ENCODE results near the gene CMC1. TPM values are rescaled to one million over a fixed set of nuclear protein-coding genes. Genes with fewer than 3 reads are reported as not detected.

The CMC1 gene
- total and polyA plus RNA-seq, 9 of the 15 experiments (the other 6 are each of a cell fraction or from before 2014, with no cell fraction given) = 15.9 to 74.6 (median 48.9) TPM

DNA sequence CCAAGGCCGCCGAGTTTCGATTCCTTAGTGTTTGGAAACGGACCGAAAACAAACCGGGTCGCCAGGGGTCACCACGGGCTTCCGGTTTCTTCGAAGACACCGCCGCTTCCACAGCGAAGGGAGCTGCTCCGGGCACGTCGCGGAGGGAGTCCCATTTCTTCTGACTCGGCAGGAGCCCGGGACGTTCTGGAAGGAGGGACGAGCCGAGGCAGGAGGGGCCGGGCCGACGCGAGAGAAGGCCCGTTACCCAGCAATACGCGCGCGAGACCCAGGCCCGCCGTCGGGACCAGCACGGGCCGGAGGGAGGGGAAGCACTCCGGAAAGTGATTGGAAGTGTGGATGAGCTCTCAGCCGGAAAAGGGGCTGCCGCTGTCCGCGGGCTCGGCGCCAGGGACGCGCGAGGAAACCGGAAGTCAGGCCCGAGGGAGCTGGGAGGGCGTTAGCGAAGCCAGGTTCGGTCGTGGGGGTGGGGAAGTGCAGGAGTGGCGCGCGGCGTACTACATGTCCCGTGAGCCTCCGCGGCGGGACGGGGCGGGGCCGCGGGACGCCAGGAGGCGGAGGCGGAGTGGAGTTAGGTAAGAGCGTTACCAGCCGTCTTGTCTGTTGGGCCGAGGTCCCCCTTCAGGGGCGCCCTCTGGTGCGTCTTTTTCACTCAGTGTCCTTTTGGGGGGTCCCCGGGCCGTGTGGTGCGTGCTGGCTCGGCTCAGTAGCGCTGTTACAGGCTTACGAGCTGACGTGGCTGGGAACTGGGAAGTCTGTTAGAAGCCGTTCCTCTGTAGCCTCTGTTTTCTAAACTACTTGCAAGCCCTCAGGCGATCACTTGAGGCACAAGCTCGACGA lies 107.4 kb downstream of the CMC1 start, which contains the start of the genes AZI2 and ZCWPW2 (continued):
- TF ChIP-seq, protein P1, sequence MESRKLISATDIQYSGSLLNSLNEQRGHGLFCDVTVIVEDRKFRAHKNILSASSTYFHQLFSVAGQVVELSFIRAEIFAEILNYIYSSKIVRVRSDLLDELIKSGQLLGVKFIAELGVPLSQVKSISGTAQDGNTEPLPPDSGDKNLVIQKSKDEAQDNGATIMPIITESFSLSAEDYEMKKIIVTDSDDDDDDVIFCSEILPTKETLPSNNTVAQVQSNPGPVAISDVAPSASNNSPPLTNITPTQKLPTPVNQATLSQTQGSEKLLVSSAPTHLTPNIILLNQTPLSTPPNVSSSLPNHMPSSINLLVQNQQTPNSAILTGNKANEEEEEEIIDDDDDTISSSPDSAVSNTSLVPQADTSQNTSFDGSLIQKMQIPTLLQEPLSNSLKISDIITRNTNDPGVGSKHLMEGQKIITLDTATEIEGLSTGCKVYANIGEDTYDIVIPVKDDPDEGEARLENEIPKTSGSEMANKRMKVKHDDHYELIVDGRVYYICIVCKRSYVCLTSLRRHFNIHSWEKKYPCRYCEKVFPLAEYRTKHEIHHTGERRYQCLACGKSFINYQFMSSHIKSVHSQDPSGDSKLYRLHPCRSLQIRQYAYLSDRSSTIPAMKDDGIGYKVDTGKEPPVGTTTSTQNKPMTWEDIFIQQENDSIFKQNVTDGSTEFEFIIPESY (CRISPR knock-in tag; IDR thresholded peaks at IDR 0.05) = no peak
- TF ChIP-seq CBX3 (IDR thresholded peaks at IDR 0.05; ENCODE audit: borderline replicate concordance in 1 of 2, low read length in 2 of 2) (peak in 1 of 2 experiments; percentile 10; a peak in 1 of 3 replicates), MAZ (CRISPR knock-in tag; conservative IDR thresholded peaks at IDR 0.05 in 1 of 2, IDR thresholded peaks at IDR 0.05 in 1 of 2) (peak; percentile 81 to 95), OTX1 (CRISPR knock-in tag; IDR thresholded peaks at IDR 0.05) (peak; percentile 77; the same call in 1 of the 2 replicates), U2AF1 (optimal IDR thresholded peaks at IDR 0.05; ENCODE audit: low read depth, low read length) (peak; percentile 20), E2F5 (CRISPR knock-in tag; IDR thresholded peaks at IDR 0.05) (no peak; the same call in 1 of the 2 replicates), HDAC8 (tag; IDR thresholded peaks at IDR 0.05) (peak; percentile 73; the same call in 1 of the 2 replicates), PHB2 (IDR thresholded peaks at IDR 0.05; ENCODE audit: low read depth) (no peak), E2F3 (CRISPR knock-in tag; IDR thresholded peaks at IDR 0.05) (peak; percentile 46), CBX2 (IDR thresholded peaks at IDR 0.05; ENCODE audit: insufficient read depth, low read length, poor library complexity, severe bottlenecking) (no peak), KAT8 (IDR thresholded peaks at IDR 0.05; ENCODE audit: low read depth) (no peak), ZZZ3 (IDR thresholded peaks at IDR 0.05) (no peak), ID3 (CRISPR knock-in tag; IDR thresholded peaks at IDR 0.05) (no peak), ID3 (tag; IDR thresholded peaks at IDR 0.05) (peak; percentile 6), RAD21 (CRISPR knock-in tag; conservative IDR thresholded peaks at IDR 0.05 in 1 of 2, IDR thresholded peaks at IDR 0.05 in 1 of 2) (no peak; a peak in 1 of 4 replicates), ZNF584 (CRISPR knock-in tag; IDR thresholded peaks at IDR 0.05; ENCODE audit: low read depth) (no peak), SNIP1 (IDR thresholded peaks at IDR 0.05; ENCODE audit: low read depth) (no peak), SIX5 (IDR thresholded peaks at IDR 0.05; ENCODE audit: borderline replicate concordance in 1 of 2, insufficient read depth in 1 of 2, low read depth in 1 of 2, low read length in 2 of 2) (peak; percentile 66 to 70; a peak in 2 of 4 replicates), ETS2 (tag; IDR thresholded peaks at IDR 0.05; ENCODE audit: borderline replicate concordance, poor library complexity, severe bottlenecking) (no peak), RBM15 (IDR thresholded peaks at IDR 0.05; ENCODE audit: insufficient read depth, low read length) (0 out of 2 replicates have a peak, but pooled peaks have one; percentile 58), GATA2 (CRISPR knock-in tag; IDR thresholded peaks at IDR 0.05) (no peak)
- TF ChIP-seq, protein P2, sequence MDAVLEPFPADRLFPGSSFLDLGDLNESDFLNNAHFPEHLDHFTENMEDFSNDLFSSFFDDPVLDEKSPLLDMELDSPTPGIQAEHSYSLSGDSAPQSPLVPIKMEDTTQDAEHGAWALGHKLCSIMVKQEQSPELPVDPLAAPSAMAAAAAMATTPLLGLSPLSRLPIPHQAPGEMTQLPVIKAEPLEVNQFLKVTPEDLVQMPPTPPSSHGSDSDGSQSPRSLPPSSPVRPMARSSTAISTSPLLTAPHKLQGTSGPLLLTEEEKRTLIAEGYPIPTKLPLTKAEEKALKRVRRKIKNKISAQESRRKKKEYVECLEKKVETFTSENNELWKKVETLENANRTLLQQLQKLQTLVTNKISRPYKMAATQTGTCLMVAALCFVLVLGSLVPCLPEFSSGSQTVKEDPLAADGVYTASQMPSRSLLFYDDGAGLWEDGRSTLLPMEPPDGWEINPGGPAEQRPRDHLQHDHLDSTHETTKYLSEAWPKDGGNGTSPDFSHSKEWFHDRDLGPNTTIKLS (IDR thresholded peaks at IDR 0.05; ENCODE audit: borderline replicate concordance, low read depth) = peak; percentile 85
